Mesenchymal stem cell (in vitro differentiated cells and primary cell): ENCODE data around the gene MEIKIN.

ENCODE experiments used
- DNase-seq: peaks from one replicate; pipeline ENCODE4 v3.0.0-alpha.2; 2013
- H2AFZ ChIP-seq: one replicate; pipeline ENCODE4 v1.6.1; 2013; ENCODE audit warnings: low read depth, mild to moderate bottlenecking, control low read depth, inconsistent platforms, low read length, moderate library complexity
- H2AK5ac ChIP-seq: 2 replicates; pipeline ENCODE4 v1.6.1; 2013; ENCODE audit warnings: low read length, moderate library complexity, mild to moderate bottlenecking, inconsistent platforms; ENCODE audit not compliant: severe bottlenecking
- H2BK120ac ChIP-seq: one replicate; pipeline ENCODE4 v1.6.1; 2013; ENCODE audit warnings: low read depth, mild to moderate bottlenecking, inconsistent platforms, low read length, moderate library complexity
- H2BK12ac ChIP-seq, 2 experiments: one replicate each; pipeline ENCODE4 v1.6.1; 2013; ENCODE audit warnings: inconsistent platforms in 2 of 2, low read length in 2 of 2, mild to moderate bottlenecking in 2 of 2, moderate library complexity in 2 of 2, control low read depth in 1 of 2
- H2BK15ac ChIP-seq: one replicate; pipeline ENCODE4 v1.6.1; 2013; ENCODE audit warnings: mild to moderate bottlenecking, low read depth, inconsistent platforms; ENCODE audit not compliant: poor library complexity, severe bottlenecking
- H2BK5ac ChIP-seq: 2 replicates; pipeline ENCODE4 v1.6.1; 2013; ENCODE audit warnings: low read depth, mild to moderate bottlenecking, low read length, control low read depth, inconsistent platforms; ENCODE audit not compliant: poor library complexity, severe bottlenecking
- H3K14ac ChIP-seq, 2 experiments: one replicate each; pipeline ENCODE4 v1.6.1; 2013; ENCODE audit warnings: inconsistent platforms in 2 of 2, low read length in 2 of 2, control low read depth in 1 of 2, mild to moderate bottlenecking in 1 of 2, moderate library complexity in 1 of 2
- H3K18ac ChIP-seq, 2 experiments: one replicate each; pipeline ENCODE4 v1.6.1; 2013; ENCODE audit warnings: inconsistent platforms in 2 of 2, low read length in 2 of 2, control low read depth in 1 of 2, low read depth in 1 of 2, mild to moderate bottlenecking in 1 of 2
- H3K23ac ChIP-seq, 2 experiments: one replicate each; pipeline ENCODE4 v1.6.1; 2013; ENCODE audit warnings: inconsistent platforms in 2 of 2, low read length in 2 of 2, mild to moderate bottlenecking in 2 of 2, moderate library complexity in 2 of 2, control low read depth in 1 of 2
- H3K27ac ChIP-seq: 2 replicates; pipeline ENCODE4 v1.5.1; 2013; ENCODE audit warnings: mild to moderate bottlenecking, moderate library complexity, low read length, control low read depth, inconsistent platforms; ENCODE audit not compliant: poor library complexity, severe bottlenecking
- H3K27me3 ChIP-seq, 2 experiments: 2 replicates each; pipeline versions ENCODE4 v1.6.1 to v1.7.0; 2013; ENCODE audit warnings: low read length in 2 of 2, mild to moderate bottlenecking in 2 of 2, moderate library complexity in 2 of 2, control low read depth in 1 of 2, inconsistent platforms in 1 of 2; ENCODE audit not compliant: control insufficient read depth in 1 of 2, insufficient read depth in 1 of 2
- H3K36me3 ChIP-seq, 2 experiments: 2 replicates each; pipeline versions ENCODE4 v1.6.1 to v1.7.0; 2013; ENCODE audit warnings: low read length in 2 of 2, control low read depth in 1 of 2, inconsistent platforms in 1 of 2, low read depth in 1 of 2, mild to moderate bottlenecking in 1 of 2; ENCODE audit not compliant: insufficient read depth in 2 of 2, control insufficient read depth in 1 of 2
- H3K4ac ChIP-seq, 2 experiments: one replicate each; pipeline ENCODE4 v1.6.1; 2013; ENCODE audit warnings: inconsistent platforms in 2 of 2, low read length in 2 of 2, mild to moderate bottlenecking in 2 of 2, moderate library complexity in 2 of 2, control low read depth in 1 of 2, low read depth in 1 of 2
- H3K4me1 ChIP-seq: 2 replicates; pipeline ENCODE4 v1.6.1; 2013; ENCODE audit warnings: low read depth, low read length, control low read depth; ENCODE audit not compliant: control insufficient read depth, insufficient read depth
- H3K4me2 ChIP-seq: 2 replicates; pipeline ENCODE4 v1.6.1; 2013; ENCODE audit warnings: low read length, mild to moderate bottlenecking, inconsistent platforms; ENCODE audit not compliant: poor library complexity, severe bottlenecking
- H3K4me3 ChIP-seq, 2 experiments: 2 replicates each; pipeline versions ENCODE4 v1.5.1 to v1.7.0; 2013; ENCODE audit warnings: low read length in 2 of 2, mild to moderate bottlenecking in 2 of 2, control low read depth in 1 of 2, low read depth in 1 of 2; ENCODE audit not compliant: insufficient read depth in 1 of 2
- H3K79me1 ChIP-seq: replicated peaks from 2 replicates; pipeline ENCODE4 v1.6.1; 2013; ENCODE audit warnings: mild to moderate bottlenecking, control low read depth, low read length, inconsistent platforms; ENCODE audit not compliant: poor library complexity, severe bottlenecking
- H3K9ac ChIP-seq: 2 replicates; pipeline ENCODE4 v1.7.0; 2013; ENCODE audit warnings: mild to moderate bottlenecking, low read length, moderate library complexity
- H3K9me3 ChIP-seq: 2 replicates; pipeline ENCODE4 v1.7.0; 2013; ENCODE audit warnings: mild to moderate bottlenecking, low read length; ENCODE audit not compliant: control insufficient read depth
- H4K8ac ChIP-seq: one replicate; pipeline ENCODE4 v1.6.1; 2013; ENCODE audit warnings: inconsistent platforms, mild to moderate bottlenecking, low read length, moderate library complexity
- H4K91ac ChIP-seq: one replicate; pipeline ENCODE4 v1.6.1; 2013; ENCODE audit warnings: mild to moderate bottlenecking, low read length, inconsistent platforms
- WGBS: methylation state at CpG from one replicate; pipeline ENCODE4 v1.1.7; 2013; ENCODE audit warnings: mixed read lengths; 5-methylcytosine and 5-hydroxymethylcytosine counted together

Gene MEIKIN

DNA sequence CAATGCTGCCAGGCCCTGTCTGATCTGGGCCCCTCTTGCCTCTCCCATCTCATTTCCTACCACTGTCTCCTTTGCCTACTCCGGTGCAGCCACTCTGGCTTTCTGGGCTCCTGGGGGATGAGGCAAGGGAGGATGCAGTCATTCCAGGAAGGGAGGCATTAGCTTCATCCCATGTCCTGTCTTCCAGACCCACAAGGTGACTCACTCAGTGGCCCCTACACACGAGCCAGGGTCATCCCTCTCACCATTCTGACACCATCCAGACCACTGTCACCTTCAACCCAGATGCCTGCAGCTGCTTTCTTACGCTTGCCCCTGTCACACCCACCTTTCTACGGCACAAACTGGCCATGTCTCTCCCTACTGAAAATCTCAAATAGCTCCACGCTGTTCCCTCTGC, 46.9 kb upstream of the MEIKIN start:
- Histone ChIP-seq H3K27ac (no peak overlapping the region), H3K9ac (no peak overlapping the region), H2AK5ac (no peak overlapping the region), H4K8ac (no peak overlapping the region), H2AFZ (no peak overlapping the region), H3K27me3 (peaks cover 29 to 33% of the 10 kb centered on the region in 2 experiments), H2BK5ac (no peak overlapping the region), H3K14ac (no peak overlapping the region), H3K79me1 (no peaks in the 10 kb centered on the region), H2BK12ac (no peak overlapping the region), H3K4me3 (no peak overlapping the region), H4K91ac (no peak overlapping the region), H2BK120ac (no peak overlapping the region), H3K4me2 (no peak overlapping the region), H3K9me3 (no peaks in the 10 kb centered on the region), H3K4me1 (no peaks in the 10 kb centered on the region), H3K18ac (no peak overlapping the region), H3K23ac (no peak overlapping the region), H3K4ac (no peak overlapping the region), H3K36me3 (no peaks in the 10 kb centered on the region), H2BK15ac (no peak overlapping the region)
- no peak for DNase-seq
- WGBS = 51% methylated on average over 5 of the region's 5 CpGs

- no peak overlapping the region for H4K8ac ChIP-seq
Measured at GRCh38 chr5:131991593-131992324, 46.3 kb upstream of the MEIKIN start.

GRCh38 chr5:131990716-131991115, 45.3 kb upstream of the MEIKIN start:
- WGBS = 93% methylated on average over 13 of the region's 13 CpGs
- no peak overlapping the region for H2AK5ac ChIP-seq
- no peak overlapping the region for H4K8ac ChIP-seq
- no peak for DNase-seq
- H3K4me2 ChIP-seq = no peak overlapping the region
- H2BK120ac ChIP-seq = no peak overlapping the region
- H3K27me3 ChIP-seq = peaks cover 29% of the 10 kb centered on the region in 2 experiments
- no peak overlapping the region for H2BK5ac ChIP-seq
- no peaks in the 10 kb centered on the region for H3K4me1 ChIP-seq
- H3K4me3 ChIP-seq = no peak overlapping the region
- no peak overlapping the region for H3K4ac ChIP-seq
- no peaks in the 10 kb centered on the region for H3K79me1 ChIP-seq
- H3K36me3 ChIP-seq = no peaks in the 10 kb centered on the region
- H3K18ac ChIP-seq = no peak overlapping the region
- peak overlapping the region in 1 of 2 experiments; percentile 95 for H3K14ac ChIP-seq
- H3K23ac ChIP-seq = no peak overlapping the region
- no peak overlapping the region for H4K91ac ChIP-seq
- H2BK12ac ChIP-seq = no peak overlapping the region
- no peak overlapping the region for H3K9ac ChIP-seq
- H2BK15ac ChIP-seq = no peak overlapping the region
- no peak overlapping the region for H2AFZ ChIP-seq
- no peak overlapping the region for H3K27ac ChIP-seq
- H3K9me3 ChIP-seq = no peaks in the 10 kb centered on the region

More at GRCh38 chr5:131991593-131992324, 46.3 kb upstream of the MEIKIN start:
- H3K23ac ChIP-seq = no peak overlapping the region
- no peaks in the 10 kb centered on the region for H3K36me3 ChIP-seq
- no peak overlapping the region for H2BK120ac ChIP-seq
- WGBS = 67% methylated on average over 10 of the region's 10 CpGs
- peak overlapping the region in 1 of 2 experiments; percentile 74 for H3K14ac ChIP-seq
- H3K4me2 ChIP-seq = no peak overlapping the region
- H3K4me1 ChIP-seq = no peaks in the 10 kb centered on the region
- no peaks in the 10 kb centered on the region for H3K9me3 ChIP-seq
- H2AK5ac ChIP-seq = no peak overlapping the region
- no peaks in the 10 kb centered on the region for H3K79me1 ChIP-seq
- no peak overlapping the region for H3K27ac ChIP-seq
- no peak overlapping the region for H4K91ac ChIP-seq
- no peak overlapping the region for H2BK15ac ChIP-seq
- no peak overlapping the region for H2AFZ ChIP-seq
- H2BK12ac ChIP-seq = no peak overlapping the region
- H3K4me3 ChIP-seq = no peak overlapping the region
- H3K4ac ChIP-seq = no peak overlapping the region
- H3K9ac ChIP-seq = no peak overlapping the region
- no peak overlapping the region for H2BK5ac ChIP-seq
- peaks cover 29 to 33% of the 10 kb centered on the region in 2 experiments for H3K27me3 ChIP-seq
- no peak for DNase-seq
- no peak overlapping the region for H3K18ac ChIP-seq

DNA sequence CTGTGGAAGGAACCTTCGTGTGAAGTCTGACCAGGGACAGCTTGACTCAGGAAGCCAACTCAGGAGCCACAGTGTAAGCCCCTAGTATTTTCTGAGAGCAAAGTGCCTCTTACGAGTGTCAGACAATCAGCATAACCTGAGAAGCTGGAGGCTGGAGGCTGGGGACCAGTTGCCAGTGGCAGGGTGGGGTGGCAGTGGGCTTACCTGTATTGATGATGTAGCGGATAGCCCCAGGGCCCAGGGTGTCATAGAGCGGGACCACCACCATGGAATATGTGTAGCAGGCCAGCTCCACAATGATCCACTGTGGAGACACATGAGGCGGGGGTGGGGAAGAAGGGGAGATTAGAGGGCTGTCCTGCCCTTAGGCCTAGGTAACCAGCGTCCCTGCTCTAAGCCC, 43.1 kb upstream of the MEIKIN start:
- Histone ChIP-seq H2AFZ (no peak overlapping the region), H3K9ac (no peak overlapping the region), H3K14ac (no peak overlapping the region), H2BK15ac (no peak overlapping the region), H3K4ac (no peak overlapping the region), H2BK12ac (no peak overlapping the region), H3K23ac (no peak overlapping the region), H3K36me3 (no peaks in the 10 kb centered on the region), H2AK5ac (no peak overlapping the region), H4K91ac (no peak overlapping the region), H3K27ac (no peak overlapping the region), H3K9me3 (no peaks in the 10 kb centered on the region), H2BK5ac (no peak overlapping the region), H3K4me1 (no peaks in the 10 kb centered on the region), H3K18ac (no peak overlapping the region), H3K79me1 (no peaks in the 10 kb centered on the region), H3K27me3 (peaks cover 22 to 34% of the 10 kb centered on the region in 2 experiments), H2BK120ac (no peak overlapping the region), H3K4me2 (no peak overlapping the region), H4K8ac (no peak overlapping the region), H3K4me3 (no peak overlapping the region)
- 90% methylated on average over 6 of the region's 6 CpGs for WGBS
- DNase-seq = no peak
